DND-41 (cell line): Measurements from ENCODE around the gene COBL.
A peak's percentile ranks its signal among the peaks of the same experiment; 100 is the strongest.
"Not testable (repeated sequence)": the region's sequence is repeated elsewhere in the genome, so short reads cannot be mapped to it uniquely, and the experiment has no call there.

ENCODE experiments used
- ATAC-seq: fragments of 200-7000 bp; cut with Tn5 transposase; 3 replicates; pipeline ENCODE4 v1.9.1; 2021; ENCODE audit warnings: low read depth; ENCODE audit not compliant: insufficient read depth
- DNase-seq: peaks from one replicate; pipeline ENCODE4 v3.0.0-alpha.2; 2020
- H2AFZ ChIP-seq: 2 replicates; pipeline ENCODE4 v1.6.0; 2012; ENCODE audit warnings: low read depth, low read length
- H3K27ac ChIP-seq: 2 replicates; pipeline ENCODE4 v1.5.1; 2012; ENCODE audit warnings: low read length, inconsistent platforms
- H3K27me3 ChIP-seq: fragments of 200-600 bp; sonication (generic); 2 replicates; pipeline ENCODE4 v1.6.0; 2012; ENCODE audit warnings: low read length, mild to moderate bottlenecking, inconsistent platforms; ENCODE audit not compliant: insufficient read depth, poor library complexity
- H3K36me3 ChIP-seq: 2 replicates; pipeline ENCODE4 v1.5.1; 2012; ENCODE audit warnings: low read length, inconsistent platforms; ENCODE audit not compliant: insufficient read depth
- H3K4me1 ChIP-seq: 2 replicates; pipeline ENCODE4 v1.5.1; 2012; ENCODE audit warnings: mild to moderate bottlenecking, low read length; ENCODE audit not compliant: insufficient read depth
- H3K4me2 ChIP-seq: 2 replicates; pipeline ENCODE4 v1.6.0; 2012; ENCODE audit warnings: mild to moderate bottlenecking, moderate library complexity, low read length, inconsistent platforms; ENCODE audit not compliant: insufficient read depth
- H3K4me3 ChIP-seq, 2 experiments: fragments of 200-600 bp in 1 of 2; shearing (Covaris generic) in 1 of 2; 2 replicates each; pipeline ENCODE4 v1.5.1; 2012 to 2016; ENCODE audit warnings: inconsistent platforms in 2 of 2, low read length in 2 of 2, mild to moderate bottlenecking in 2 of 2, low read depth in 1 of 2, moderate library complexity in 1 of 2
- H3K79me2 ChIP-seq: 2 replicates; pipeline ENCODE4 v1.6.0; 2012; ENCODE audit warnings: low read length, inconsistent platforms; ENCODE audit not compliant: insufficient read depth
- H3K9ac ChIP-seq: 2 replicates; pipeline ENCODE4 v1.6.0; 2012; ENCODE audit warnings: low read depth, mild to moderate bottlenecking, inconsistent platforms, low read length, moderate library complexity
- H3K9me3 ChIP-seq: 2 replicates; pipeline ENCODE4 v1.5.1; 2012; ENCODE audit warnings: low read length, moderate library complexity, mild to moderate bottlenecking, inconsistent platforms; ENCODE audit not compliant: insufficient read depth, severe bottlenecking
- H4K20me1 ChIP-seq: 2 replicates; pipeline ENCODE4 v1.6.0; 2012; ENCODE audit warnings: low read length; ENCODE audit not compliant: insufficient read depth
- EZH2 ChIP-seq: IDR thresholded peaks from 3 replicates; pipeline ENCODE4 v1.6.1; 2012; ENCODE audit warnings: borderline replicate concordance, low read depth, mild to moderate bottlenecking, moderate library complexity, low read length, inconsistent platforms; ENCODE audit not compliant: severe bottlenecking
- TF ChIP-seq, protein P1 (sequence below): IDR thresholded peaks from 2 replicates; pipeline ENCODE4 v1.5.1; 2012; ENCODE audit warnings: borderline replicate concordance, low read length, moderate library complexity, mild to moderate bottlenecking; ENCODE audit not compliant: poor library complexity, severe bottlenecking; ENCODE audit errors: extremely low read depth

COBL gene

DNA sequence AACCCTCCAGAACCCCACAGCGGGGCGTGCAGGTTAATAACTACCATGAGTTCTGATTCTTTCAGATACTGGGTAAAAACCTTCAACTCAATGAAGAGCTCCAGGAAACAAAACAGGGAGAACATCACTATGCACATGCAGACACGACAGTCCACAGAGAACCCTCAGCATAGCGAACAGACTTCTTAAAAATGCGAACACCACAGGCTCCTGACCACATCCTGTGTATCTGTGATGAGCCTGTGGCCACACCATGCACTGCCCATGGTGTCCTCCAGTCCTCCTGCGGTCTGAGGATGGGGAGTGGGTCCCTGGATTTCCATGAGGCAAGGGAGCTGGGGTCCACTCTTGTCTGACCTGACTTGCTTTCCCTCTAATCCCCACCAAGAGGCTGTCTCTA is 107.2 kb downstream of the COBL start:
- H4K20me1 ChIP-seq = no peaks in the 10 kb centered on the region
- H3K27ac ChIP-seq = no peak overlapping the region
- no peak overlapping the region for H3K4me3 ChIP-seq
- no peaks in the 10 kb centered on the region for H3K36me3 ChIP-seq
- no peak overlapping the region for H3K4me2 ChIP-seq
- H3K27me3 ChIP-seq = no peaks in the 10 kb centered on the region
- no peak overlapping the region for H2AFZ ChIP-seq
- H3K79me2 ChIP-seq = no peaks in the 10 kb centered on the region
- DNase-seq (no peak), ATAC-seq (peak; percentile 57; the same call in 2 of the 3 replicates)
- no peak for TF ChIP-seq EZH2
- TF ChIP-seq, protein P1, sequence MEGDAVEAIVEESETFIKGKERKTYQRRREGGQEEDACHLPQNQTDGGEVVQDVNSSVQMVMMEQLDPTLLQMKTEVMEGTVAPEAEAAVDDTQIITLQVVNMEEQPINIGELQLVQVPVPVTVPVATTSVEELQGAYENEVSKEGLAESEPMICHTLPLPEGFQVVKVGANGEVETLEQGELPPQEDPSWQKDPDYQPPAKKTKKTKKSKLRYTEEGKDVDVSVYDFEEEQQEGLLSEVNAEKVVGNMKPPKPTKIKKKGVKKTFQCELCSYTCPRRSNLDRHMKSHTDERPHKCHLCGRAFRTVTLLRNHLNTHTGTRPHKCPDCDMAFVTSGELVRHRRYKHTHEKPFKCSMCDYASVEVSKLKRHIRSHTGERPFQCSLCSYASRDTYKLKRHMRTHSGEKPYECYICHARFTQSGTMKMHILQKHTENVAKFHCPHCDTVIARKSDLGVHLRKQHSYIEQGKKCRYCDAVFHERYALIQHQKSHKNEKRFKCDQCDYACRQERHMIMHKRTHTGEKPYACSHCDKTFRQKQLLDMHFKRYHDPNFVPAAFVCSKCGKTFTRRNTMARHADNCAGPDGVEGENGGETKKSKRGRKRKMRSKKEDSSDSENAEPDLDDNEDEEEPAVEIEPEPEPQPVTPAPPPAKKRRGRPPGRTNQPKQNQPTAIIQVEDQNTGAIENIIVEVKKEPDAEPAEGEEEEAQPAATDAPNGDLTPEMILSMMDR = no peak
- no peaks in the 10 kb centered on the region for H3K9me3 ChIP-seq
- no peak overlapping the region for H3K9ac ChIP-seq
- no peaks in the 10 kb centered on the region for H3K4me1 ChIP-seq

DNA sequence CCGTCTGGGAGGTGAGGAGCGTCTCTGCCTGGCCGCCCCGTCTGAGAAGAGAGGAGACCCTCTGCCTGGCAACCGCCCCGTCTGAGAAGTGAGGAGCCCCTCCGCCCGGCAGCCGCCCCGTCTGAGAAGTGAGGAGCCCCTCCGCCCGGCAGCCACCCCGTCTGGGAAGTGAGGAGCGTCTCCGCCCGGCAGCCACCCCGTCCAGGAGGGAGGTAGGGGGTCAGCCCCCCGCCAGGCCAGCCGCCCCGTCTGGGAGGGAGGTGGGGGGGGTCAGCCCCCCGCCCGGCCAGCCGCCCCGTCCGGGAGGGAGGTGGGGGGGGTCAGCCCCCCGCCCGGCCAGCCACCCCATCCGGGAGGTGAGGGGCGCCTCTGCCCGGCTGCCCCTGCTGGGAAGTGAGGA is 108.5 kb downstream of the COBL start:
- not testable (repeated sequence) for H3K79me2 ChIP-seq, DNase-seq, H3K4me2 ChIP-seq, H3K4me3 ChIP-seq, H3K4me1 ChIP-seq, H3K36me3 ChIP-seq, H3K27me3 ChIP-seq, H3K9me3 ChIP-seq, H2AFZ ChIP-seq, H3K9ac ChIP-seq, ATAC-seq, H4K20me1 ChIP-seq, H3K27ac ChIP-seq

DNA sequence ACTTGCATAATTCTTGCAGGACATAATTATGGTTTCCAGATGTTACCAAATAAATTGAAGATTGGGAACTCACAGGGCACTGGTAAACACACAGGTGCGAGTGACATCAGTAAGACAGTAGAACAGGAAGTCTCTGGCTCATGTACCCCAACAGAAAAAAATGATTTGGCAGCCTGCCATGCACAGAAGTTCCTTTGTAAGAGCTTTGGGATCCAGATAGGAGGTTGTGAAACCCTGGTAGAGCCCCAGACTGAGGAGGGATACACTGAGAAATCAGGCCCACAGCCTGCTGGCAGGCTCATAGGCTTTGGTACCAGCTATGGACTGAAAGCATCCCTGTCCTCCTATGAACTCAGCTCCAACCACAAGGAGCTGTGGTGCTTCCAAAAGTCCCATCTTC is 118.0 kb downstream of the COBL start:
- peak; percentile 49 for DNase-seq
- 0 out of 2 replicates have a peak, but pooled peaks cover 4% of the 10 kb centered on the region for H3K4me1 ChIP-seq
- peak; percentile 59; the same call in 2 of the 3 replicates for ATAC-seq

DNA sequence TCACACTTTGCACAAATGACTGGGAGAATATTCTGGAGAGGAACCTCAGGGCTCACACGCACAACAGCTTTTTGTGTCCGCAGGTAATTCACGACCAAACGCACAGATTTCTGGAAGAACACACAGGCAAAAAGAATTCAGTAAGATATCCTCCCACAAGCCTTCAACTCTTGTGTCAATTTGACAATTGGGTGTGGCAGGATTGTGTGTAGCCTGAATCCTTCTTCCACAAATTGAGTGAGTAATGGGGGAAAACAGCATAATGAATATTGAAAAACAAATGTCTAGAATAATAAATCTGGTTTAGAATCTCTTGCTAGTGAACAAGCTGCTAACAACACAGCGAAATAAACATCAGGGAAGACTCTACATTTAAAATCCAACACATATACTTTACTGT is 125.6 kb downstream of the COBL start:
- Histone ChIP-seq H3K9ac (no peak overlapping the region), H3K79me2 (no peaks in the 10 kb centered on the region), H3K27me3 (no peaks in the 10 kb centered on the region), H3K27ac (no peak overlapping the region), H2AFZ (no peak overlapping the region), H3K9me3 (no peaks in the 10 kb centered on the region), H3K4me2 (no peak overlapping the region), H3K4me1 (no peaks in the 10 kb centered on the region), H3K4me3 (no peak overlapping the region), H4K20me1 (no peaks in the 10 kb centered on the region), H3K36me3 (no peaks in the 10 kb centered on the region)
- DNase-seq (no peak), ATAC-seq (no peak)
- no peak for TF ChIP-seq EZH2
- TF ChIP-seq, protein P1 = no peak

More for the DNA sequence above, 118.0 kb downstream of the COBL start:
- no peak overlapping the region for H2AFZ ChIP-seq
- H3K9ac ChIP-seq = no peak overlapping the region
- no peaks in the 10 kb centered on the region for H3K9me3 ChIP-seq
- H3K4me2 ChIP-seq = no peak overlapping the region
- no peak overlapping the region for H3K4me3 ChIP-seq
- H4K20me1 ChIP-seq = 0 out of 2 replicates have a peak, but pooled peaks cover 3% of the 10 kb centered on the region
- H3K79me2 ChIP-seq = no peaks in the 10 kb centered on the region
- no peaks in the 10 kb centered on the region for H3K27me3 ChIP-seq
- TF ChIP-seq, protein P1 = no peak
- no peak for TF ChIP-seq EZH2
- no peak overlapping the region for H3K27ac ChIP-seq
- H3K36me3 ChIP-seq = no peaks in the 10 kb centered on the region
